Fibroblast of skin of right quadriceps (primary cell): ENCODE data around the gene ALDH1A3.

ENCODE experiments used
- DNase-seq: peaks from one replicate; pipeline ENCODE4 v3.0.0-alpha.2; 2013

Gene ALDH1A3

GRCh38 chr15:100902436-100903167 is 23.0 kb downstream of the ALDH1A3 start:
- DNase-seq: peak; percentile 80

- DNase-seq: no peak
Observed at GRCh38 chr15:100903168-100903554, 23.5 kb downstream of the ALDH1A3 start.

GRCh38 chr15:100905850-100906249 is 26.2 kb downstream of the ALDH1A3 start:
- no peak for DNase-seq

- no peak for DNase-seq
Observed at GRCh38 chr15:100908466-100908865, 28.8 kb downstream of the ALDH1A3 start.

GRCh38 chr15:100909565-100909964 is 29.9 kb downstream of the ALDH1A3 start:
- no peak for DNase-seq

- DNase-seq: no peak
Observed at GRCh38 chr15:100909989-100910955, 30.6 kb downstream of the ALDH1A3 start.

GRCh38 chr15:100911086-100911485 is 31.5 kb downstream of the ALDH1A3 start:
- no peak for DNase-seq

GRCh38 chr15:100913961-100914360 is 34.3 kb downstream of the ALDH1A3 start:
- DNase-seq: no peak

- DNase-seq: peak; percentile 3
Observed at GRCh38 chr15:100914876-100915275, 35.2 kb downstream of the ALDH1A3 start.

- DNase-seq: peak; percentile 70
Observed at GRCh38 chr15:100918034-100918689, 38.5 kb downstream of the ALDH1A3 start.

- peak; percentile 53 for DNase-seq
Observed at GRCh38 chr15:100918690-100919480, 39.3 kb downstream of the ALDH1A3 start, which contains the start of gene LRRK1. TSS of gene LRRK1 (plus strand) at chr15:100919357. CDS start at chr15:100924633, 5,276 bp downstream.

GRCh38 chr15:100919481-100920405 is 40.1 kb downstream of the ALDH1A3 start:
- peak; percentile 26 for DNase-seq

GRCh38 chr15:100920516-100921135 is 41.0 kb downstream of the ALDH1A3 start:
- no peak for DNase-seq

- no peak for DNase-seq
Observed at GRCh38 chr15:100922192-100923040, 42.8 kb downstream of the ALDH1A3 start.

GRCh38 chr15:100923076-100923475 is 43.4 kb downstream of the ALDH1A3 start:
- no peak for DNase-seq

- no peak for DNase-seq
Observed at GRCh38 chr15:100923902-100924301, 44.3 kb downstream of the ALDH1A3 start.

GRCh38 chr15:100924436-100924835 is 44.8 kb downstream of the ALDH1A3 start:
- DNase-seq: no peak

- DNase-seq: no peak
Observed at GRCh38 chr15:100925480-100925879, 45.8 kb downstream of the ALDH1A3 start.

- DNase-seq: no peak
Observed at GRCh38 chr15:100926258-100926657, 46.6 kb downstream of the ALDH1A3 start.
